GM18499 (cell line): ENCODE results near the gene C1orf210.

ENCODE experiments used
- ATAC-seq: cut with Tn5 transposase; IDR thresholded peaks from one replicate; pipeline ENCODE4 v1.9.1; 2021; ENCODE audit warnings: moderate number of reproducible peaks; ENCODE audit not compliant: insufficient read depth, unreplicated experiment

C1orf210 gene

DNA sequence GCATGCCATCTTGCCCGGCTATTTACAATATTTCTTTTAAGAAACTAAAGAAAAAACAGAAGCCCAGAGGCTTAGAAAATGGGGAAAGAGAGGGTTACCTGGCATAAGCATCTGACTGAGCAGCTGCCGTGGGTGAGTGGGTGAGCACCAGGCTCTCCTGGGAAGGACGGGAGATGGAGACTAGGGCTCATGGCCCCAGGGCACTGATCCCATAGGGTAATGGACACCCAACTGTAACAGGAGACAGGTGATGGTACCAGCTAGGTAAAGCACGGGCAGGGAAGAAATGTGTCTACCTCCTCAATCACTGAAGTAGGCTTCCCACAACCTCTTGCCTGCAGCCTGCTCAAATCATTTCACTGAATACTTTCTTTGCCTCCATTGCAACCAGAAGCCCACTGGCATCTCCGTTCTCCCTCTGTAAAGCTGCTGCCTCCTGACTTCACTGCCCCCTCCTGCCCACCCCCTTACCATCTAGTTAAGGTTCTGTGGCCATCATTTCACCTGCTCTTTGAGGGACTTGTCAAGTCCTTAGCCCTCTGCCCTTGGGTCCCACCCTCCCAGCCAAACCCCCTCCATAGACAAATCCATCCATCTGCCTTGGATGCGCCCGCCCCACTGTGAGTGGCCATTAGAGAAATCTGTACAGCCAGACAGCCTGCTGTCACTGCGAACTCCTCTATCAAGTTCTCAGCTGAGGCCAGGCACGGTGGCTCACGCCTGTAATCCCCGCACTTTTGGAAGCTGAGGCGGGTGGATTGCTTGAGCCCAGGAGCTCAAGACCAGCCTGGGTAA is 9.4 kb downstream of the C1orf210 start:
- no peak for ATAC-seq

DNA sequence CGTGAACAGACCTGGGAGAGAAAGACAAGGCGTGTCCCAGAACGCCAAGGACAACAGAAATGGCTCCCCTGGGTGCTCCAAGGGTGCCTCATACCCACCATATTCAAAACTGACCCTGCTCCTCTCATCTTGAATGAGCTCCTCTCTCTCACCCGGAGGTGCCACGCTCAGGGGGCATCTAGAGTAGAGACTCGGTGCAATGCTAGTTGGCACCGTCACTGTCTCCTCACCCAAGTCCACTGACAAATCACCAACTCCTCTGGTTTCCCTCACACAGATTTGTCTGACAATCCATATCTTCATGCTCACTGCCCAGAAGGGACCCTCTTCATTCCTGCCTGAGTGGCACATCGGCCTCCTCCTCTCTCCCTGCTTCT is 10.6 kb downstream of the C1orf210 start:
- no peak for ATAC-seq

DNA sequence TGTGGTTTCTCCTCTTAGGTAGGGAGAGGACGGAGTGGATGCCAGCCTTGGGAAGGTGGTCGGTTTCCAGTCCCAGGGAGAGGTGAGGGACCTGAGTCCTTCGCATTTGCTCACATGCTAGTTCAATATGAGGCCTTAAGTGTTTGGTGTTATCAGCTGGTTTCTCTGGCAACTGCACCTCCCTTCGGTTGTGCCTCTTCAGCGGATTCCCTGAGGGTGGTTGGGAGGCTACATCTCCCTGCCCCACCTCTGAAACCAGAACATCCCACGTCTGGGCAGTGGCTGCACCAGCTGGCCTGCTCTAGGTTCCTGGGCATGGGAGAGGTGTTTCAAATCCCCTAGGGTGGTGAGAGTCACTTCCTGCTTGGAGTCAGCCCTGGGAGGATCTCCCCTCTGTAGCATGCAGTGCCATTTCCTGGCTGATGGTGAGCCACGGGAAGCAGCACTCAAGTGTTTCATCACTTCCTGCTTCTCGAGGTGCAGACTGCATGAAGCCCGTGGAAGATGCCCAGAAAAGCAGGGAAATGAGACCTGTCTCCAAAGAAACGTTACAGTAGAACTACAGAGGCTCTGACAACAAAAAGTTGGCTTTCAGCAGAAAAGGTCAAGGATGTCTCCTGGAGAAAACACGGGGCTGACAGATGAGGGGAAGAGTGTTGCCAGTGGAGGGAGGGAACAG is 11.1 kb downstream of the C1orf210 start:
- no peak for ATAC-seq

DNA sequence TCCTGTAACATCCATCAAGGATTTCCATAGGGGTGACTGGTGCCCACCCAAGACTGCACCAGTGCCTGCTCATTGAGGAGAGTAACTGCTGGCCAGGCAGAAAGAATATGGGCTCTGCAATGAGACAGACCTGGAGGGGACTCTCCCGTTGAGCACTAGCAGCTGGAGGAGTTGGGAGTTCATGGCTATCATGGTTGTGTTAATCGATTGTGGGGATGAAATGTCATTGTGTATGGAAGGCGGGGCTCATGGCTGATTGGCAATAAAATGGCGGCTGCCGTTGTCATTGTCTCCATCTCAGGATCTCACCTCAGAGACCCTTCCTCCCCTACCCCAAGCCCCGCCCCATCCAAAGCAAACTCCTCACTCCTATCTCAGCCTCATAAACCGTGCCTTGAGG is 11.7 kb downstream of the C1orf210 start:
- ATAC-seq, result no peak

DNA sequence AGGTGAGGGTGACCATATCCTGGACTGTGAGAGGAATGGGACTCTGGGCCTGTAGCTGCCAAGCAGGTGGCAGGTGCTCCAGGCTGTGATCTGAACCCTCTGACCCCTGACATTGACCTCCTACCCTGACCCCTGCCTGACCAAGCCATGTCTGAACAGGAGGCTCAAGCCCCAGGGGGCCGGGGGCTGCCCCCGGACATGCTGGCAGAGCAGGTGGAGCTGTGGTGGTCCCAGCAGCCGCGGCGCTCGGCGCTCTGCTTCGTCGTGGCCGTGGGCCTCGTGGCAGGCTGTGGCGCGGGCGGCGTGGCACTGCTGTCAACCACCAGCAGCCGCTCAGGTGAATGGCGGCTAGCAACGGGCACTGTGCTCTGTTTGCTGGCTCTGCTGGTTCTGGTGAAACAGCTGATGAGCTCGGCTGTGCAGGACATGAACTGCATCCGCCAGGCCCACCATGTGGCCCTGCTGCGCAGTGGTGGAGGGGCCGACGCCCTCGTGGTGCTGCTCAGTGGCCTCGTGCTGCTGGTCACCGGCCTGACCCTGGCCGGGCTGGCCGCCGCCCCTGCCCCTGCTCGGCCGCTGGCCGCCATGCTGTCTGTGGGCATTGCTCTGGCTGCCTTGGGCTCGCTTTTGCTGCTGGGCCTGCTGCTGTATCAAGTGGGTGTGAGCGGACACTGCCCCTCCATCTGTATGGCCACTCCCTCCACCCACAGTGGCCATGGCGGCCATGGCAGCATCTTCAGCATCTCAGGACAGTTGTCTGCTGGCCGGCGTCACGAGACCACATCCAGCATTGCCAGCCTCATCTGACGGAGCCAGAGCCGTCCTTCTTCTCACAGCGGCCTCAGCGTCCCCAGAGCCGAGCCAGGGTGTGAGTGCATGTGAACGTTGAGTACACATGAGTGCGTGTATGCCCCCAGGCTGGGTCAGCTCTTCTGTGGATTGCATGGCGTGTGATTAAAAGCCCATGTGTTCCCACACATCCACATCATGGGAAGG is 12.5 kb downstream of the C1orf210 start:
- ATAC-seq, result no peak

DNA sequence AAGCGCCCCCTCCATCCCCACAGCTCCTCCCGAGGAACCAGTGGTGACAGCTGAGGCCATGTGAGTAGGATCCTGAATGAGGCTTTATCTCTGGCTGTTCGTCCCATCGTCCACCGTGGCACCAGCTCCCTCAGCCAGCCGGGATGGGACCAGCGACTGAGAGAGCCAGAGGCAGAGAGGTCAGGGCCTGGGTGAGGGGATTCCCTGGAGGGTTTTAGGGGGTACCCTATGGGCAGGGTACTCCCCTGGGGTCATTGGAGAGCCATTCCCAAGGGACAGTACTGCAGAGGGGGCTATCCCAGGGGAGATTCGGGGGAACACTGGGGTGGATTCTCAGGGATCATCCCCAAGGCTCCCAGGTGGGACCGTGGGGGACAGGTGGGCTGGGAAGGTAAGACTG is 13.2 kb downstream of the C1orf210 start:
- ATAC-seq, result no peak

DNA sequence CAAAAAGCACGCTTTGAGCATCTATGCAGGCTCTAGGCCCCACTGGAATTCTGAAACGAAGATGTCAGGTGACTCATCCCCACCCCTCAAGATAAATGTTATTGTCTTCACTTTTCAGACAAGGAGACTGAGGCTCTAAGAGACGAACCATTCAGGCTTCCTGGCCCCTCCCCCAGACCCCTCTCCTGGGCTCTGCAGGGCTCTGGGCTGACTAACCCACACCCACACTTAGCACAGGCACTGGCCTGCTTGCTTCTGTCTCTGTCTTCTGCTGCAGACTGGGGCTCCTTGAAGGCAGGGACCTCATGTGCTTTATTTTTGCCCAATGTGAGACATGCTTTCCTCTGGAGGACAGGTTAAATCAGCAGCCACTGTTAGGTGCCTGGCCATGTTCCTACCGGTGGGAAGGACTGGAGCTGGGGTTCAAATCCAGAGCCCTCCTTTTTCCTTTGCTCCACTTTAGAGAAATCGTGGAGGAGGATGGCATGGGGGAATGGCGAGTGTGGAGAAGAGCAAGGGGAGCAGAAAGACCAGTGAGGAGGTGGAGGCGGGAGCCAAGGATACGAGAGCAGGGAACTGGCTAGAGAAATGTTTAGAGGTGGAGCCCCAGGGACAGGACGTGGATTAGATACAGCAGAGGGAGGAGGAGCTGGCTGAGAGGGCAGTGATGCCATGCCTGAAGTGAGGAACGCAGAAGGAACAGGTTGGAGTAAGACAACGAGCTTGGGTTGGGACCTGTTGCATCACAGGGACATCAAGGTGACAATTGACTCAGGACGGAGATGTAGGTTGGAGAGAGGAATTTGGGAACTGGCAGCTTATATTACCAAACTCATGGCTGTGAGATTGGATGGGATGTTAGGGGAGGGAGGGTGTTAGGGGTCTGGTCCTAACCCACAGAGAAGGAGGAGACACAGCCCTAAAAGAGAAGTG is 13.9 kb downstream of the C1orf210 start:
- no peak for ATAC-seq

DNA sequence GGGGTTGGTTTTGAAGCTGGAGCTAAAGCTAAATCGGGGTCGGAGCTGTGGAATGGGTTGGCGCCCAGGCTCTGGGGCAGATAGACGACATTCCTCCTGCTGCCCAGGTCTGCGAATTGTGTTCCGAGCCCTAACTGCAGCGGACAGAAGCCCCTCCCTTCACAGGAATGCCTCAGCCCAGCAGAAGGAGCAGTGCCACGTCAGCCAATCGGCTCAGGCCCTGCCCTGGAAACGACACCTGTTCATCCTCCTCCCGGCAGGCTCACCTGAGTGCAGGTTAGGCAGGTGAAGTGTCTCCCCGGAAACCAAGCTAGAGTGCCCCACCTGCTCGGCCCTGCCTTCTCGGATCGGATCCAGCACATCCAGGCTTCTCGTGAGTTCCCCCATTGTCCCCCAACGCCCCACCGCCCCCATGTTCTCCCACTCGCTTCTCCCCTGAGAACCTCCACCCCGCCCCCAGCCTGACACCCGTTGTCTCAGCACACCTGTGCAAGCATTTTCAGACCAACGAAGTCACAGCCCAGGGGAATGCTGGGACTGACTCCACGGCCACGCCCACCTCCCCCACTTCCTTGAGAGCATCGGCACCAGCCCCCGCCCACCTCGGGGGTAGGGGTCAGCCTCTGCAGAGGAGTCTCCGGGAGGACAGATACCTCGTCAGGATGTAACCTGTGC is 14.8 kb downstream of the C1orf210 start:
- no peak for ATAC-seq

DNA sequence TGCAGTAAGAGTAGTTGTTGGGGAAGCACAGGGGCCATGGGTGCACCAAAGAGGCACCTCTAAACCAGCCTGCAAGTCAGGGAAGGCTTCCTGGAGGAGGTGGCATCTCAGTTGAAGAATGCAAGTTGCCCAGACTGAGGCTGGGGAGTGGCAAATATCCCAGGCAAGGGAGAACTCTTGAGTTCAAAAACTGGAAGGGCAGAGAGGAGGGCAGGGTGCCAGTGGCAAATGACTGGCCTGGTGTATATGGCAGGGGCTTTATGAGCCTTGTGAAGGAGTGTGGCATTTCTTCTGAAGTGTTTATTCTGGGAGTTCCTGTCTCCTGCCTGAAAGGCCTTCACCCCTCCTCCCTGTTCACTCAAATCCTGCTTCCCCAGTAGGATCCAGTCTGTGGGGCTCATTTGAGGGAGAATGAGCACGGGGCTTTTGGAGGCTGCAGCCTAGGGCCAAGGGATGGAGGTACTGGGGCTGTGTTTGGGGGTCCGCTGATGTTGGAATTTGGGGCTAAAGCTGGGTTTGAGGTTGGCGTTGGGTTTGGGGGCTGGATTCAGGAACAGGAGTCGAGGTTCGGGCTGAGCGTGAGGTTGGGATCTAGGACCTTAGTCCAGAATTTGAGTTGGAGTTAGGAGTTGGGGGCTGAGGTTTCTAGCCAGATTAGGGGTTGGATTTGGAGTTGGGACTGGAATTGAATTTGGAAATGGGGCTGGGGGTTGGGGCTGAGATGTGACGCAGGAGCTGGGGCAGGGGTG is 15.6 kb downstream of the C1orf210 start, which contains the start of gene TMEM125:
TMEM125 (plus strand) TSS at position 357 of the 749 bp plus-strand sequence. CDS start 2,740 bp downstream, outside the sequence.
- ATAC-seq, result no peak

DNA sequence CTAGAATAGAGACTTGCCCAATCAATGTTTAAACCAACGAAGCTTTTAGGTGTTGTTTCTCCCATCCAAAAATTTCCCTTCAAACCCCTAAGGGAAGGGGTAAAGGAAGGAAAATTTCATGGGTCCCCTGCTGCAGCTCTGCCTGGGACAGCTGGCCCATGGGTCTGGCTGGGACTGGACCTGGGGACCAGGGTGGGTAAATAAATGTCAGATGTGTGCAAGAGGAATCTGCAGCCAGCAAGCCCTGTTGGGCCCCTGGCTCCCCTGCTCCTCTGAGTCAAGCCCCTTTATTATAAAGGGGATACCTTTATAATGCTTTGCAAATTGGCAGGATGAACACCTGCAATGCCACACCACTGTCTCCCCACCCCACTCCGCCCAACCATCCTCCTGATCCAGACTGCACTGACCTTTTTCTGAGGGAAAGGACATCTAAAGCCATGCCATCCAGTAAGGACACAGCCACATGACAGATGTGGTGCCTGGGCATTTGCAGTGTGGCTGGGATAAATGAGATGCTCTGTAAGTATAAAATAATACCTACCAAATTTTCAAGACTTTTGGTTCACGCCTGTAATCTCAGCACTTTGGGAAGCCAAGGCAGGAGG is 17.5 kb downstream of the C1orf210 start:
- no peak for ATAC-seq

DNA sequence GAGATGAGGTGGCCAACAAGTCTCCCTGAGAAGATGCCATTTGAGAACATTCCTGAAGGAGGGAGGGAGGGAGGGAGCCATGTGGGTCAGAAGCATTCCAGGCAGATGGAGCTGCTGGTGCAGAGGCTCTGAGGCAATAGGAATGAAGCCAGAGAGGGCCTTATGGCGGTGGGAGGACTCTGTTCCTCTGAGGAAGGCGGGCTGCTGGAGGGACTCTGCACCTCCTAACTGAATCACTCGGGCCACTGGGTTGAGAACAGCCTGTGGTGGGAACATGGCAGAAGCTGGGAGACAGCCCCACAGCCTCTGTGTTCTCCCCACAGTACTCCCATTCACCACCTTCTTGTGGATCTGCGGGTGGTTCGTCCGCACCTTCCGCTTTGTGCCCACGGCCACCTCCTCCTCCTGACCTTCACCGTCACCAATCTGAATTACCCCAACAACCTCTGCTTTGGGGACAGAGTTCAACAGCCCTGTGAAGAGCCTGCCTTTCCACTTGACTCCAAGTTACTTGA is 18.0 kb downstream of the C1orf210 start:
- no peak for ATAC-seq

DNA sequence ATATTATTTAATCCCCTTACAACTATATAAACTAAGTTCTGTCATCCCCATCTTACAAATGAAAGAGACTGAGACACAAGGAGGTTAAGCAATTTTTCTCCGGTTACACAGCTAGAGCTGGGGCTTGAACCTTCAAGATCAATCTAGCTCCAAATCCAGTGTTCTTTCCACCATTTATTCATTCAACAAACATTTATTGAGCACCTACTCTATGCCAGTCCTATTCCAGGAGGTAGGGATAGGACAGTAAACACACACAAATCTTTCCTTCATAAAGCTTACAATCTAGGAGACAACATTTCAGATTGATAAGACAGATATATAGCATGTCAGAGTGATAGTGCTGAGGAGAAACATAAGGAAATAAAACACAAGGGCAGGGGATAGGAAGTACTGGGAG is 18.5 kb downstream of the C1orf210 start:
- no peak for ATAC-seq

DNA sequence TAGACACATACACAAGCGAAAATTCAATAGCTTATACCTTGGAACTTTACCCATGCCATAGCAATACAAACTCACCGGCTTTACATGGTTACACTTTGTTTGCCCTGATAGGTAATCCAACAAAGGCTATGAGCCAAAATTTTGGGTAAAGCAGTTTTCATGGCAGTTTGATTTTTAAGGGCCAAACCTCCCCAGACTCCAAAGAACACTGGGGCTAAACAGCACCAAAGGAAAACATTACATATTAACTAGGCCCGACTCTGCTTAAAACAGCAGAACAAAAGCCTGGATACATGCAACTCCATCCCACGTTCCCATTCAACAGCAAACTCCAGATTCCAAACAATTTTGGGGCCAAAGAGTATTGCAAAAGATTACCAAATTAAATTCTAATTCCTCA is 19.9 kb downstream of the C1orf210 start:
- ATAC-seq, result no peak

DNA sequence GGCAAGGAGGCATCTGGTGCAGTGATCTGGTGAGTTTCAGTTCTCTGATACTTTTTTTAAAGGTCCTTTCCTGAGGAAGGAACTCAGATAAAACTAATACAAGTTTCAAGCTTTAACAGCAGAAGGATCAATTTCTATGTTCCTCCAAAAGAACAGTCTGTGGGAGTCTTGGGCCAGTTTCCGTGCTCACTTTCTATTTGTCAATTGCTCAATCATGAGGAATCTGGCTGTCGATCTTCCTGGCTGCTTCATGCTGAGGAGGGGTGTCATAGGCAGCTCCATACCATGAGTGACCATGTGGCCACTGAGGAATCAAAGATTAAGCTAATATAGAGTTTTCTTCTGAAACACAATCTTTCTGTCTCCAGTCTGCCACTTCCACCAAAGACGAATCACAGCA is 27.0 kb downstream of the C1orf210 start:
- no peak for ATAC-seq

DNA sequence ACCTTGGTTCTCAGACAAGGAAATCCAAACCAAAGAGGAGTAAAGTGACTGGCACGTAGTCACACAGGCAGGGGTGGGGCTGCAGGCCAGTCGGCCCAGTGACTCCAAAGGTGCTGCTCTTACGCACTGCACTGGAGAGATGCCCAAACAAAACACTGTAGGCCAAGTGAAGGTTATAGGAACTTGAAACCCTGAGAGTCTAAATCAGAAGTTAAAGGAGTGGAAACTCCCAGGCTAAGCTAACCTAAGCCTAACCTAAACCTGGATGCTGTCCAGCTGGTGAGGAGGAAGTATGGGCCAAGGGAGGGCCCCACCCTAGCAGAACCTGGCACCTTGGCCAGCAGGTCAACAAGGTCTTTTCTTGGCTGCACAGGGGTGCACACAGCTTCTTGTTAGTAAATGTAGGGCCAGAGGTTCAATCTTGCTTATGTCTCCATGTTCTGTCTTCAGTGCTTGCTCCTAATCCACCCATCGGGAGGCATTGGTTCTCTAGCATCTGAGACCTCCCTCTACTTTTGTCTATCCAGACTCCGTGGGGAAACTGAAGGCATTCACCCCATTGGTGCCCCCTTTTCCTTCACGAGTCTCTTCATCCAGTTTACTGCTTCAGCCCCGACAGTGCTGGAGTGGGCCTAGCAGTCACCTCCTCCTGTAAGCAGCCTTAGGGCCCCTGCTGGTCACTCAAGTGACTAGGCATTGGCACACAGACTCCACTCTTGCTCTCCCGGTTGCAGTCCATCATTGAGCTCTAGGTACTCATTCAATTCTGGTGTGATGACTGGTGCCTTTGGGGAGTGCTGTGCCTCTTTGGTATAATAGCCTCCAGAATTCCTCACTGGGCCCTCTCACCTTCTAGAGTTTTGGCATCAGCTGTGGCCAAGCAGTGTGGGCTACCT is 28.5 kb downstream of the C1orf210 start:
- no peak for ATAC-seq

DNA sequence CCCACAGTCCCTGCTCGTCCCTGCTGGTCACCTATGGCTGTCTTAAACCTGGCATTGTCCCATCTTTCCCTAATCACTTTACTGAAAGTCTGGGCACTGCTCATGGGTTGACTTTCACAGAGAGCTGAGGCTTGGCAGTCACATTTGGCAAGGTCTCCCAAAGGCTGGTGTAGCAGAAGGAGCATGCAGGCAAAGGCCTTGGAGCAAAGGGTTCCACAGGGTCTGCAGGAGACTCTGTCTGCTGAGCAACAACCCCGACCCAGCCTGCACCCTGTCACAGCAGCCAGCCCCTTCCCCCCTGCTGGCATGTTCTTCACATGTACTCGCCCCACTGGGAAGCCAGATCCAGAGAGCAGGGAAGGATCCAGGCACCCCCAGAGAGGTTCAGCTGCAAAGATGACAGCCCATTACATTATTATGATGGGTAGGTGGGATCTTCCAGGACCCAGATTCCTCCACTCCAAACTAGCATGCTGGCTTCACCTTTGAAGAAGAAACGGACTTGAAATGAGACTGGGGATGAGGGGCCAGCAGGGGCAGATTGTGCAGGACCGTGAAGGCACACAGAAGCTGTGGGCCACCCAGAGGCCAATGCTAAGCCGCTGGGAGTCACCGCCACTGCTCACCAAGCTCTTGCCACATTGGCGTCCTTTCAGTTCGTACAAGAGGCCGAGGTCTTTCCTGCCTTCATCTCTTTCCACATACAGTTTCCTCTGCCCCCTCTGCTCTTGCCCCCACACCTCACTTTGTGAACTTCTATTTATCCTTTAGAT is 29.8 kb downstream of the C1orf210 start:
- no peak for ATAC-seq
